ENCODE results near the gene HP1BP3.

HP1BP3 gene

GRCh38 chr1:20703124-20703756, 83.9 kb downstream of the HP1BP3 start:
- H3K4me1 ChIP-seq (ENCODE audit: insufficient read depth, low read length), result peaks cover 5% of the 10 kb centered on the region; the same call in 1 of the 2 replicates
- H3K36me3 ChIP-seq (ENCODE audit: insufficient read depth, low read length), result no peaks in the 10 kb centered on the region
- no peak overlapping the region for H3K9ac ChIP-seq (ENCODE audit: low read depth, low read length)
- H3K9me3 ChIP-seq (ENCODE audit: control insufficient read depth, insufficient read depth, low read length), result no peaks in the 10 kb centered on the region

- H3K4me1 ChIP-seq (ENCODE audit: insufficient read depth, low read length), result peaks cover 13% of the 10 kb centered on the region; the same call in 1 of the 2 replicates
- no peak overlapping the region for H3K9ac ChIP-seq (ENCODE audit: low read depth, low read length)
- no peaks in the 10 kb centered on the region for H3K9me3 ChIP-seq (ENCODE audit: control insufficient read depth, insufficient read depth, low read length)
- no peaks in the 10 kb centered on the region for H3K36me3 ChIP-seq (ENCODE audit: insufficient read depth, low read length)
Observed at GRCh38 chr1:20702416-20702815, 84.7 kb downstream of the HP1BP3 start.

GRCh38 chr1:20701847-20702246, 85.3 kb downstream of the HP1BP3 start:
- peaks cover 15% of the 10 kb centered on the region; the same call in 1 of the 2 replicates for H3K4me1 ChIP-seq (ENCODE audit: insufficient read depth, low read length)
- no peak overlapping the region for H3K9ac ChIP-seq (ENCODE audit: low read depth, low read length)
- no peaks in the 10 kb centered on the region for H3K36me3 ChIP-seq (ENCODE audit: insufficient read depth, low read length)
- no peaks in the 10 kb centered on the region for H3K9me3 ChIP-seq (ENCODE audit: control insufficient read depth, insufficient read depth, low read length)

- H3K9ac ChIP-seq (ENCODE audit: low read depth, low read length), result no peak overlapping the region
- no peaks in the 10 kb centered on the region for H3K9me3 ChIP-seq (ENCODE audit: control insufficient read depth, insufficient read depth, low read length)
- H3K4me1 ChIP-seq (ENCODE audit: insufficient read depth, low read length), result peaks cover 15% of the 10 kb centered on the region; the same call in 1 of the 2 replicates
- no peaks in the 10 kb centered on the region for H3K36me3 ChIP-seq (ENCODE audit: insufficient read depth, low read length)
Observed at GRCh38 chr1:20701446-20701845, 85.7 kb downstream of the HP1BP3 start.

GRCh38 chr1:20700636-20701215, 86.4 kb downstream of the HP1BP3 start:
- Histone ChIP-seq H3K4me1 (ENCODE audit: insufficient read depth, low read length) (peaks cover 15% of the 10 kb centered on the region; the same call in 1 of the 2 replicates), H3K36me3 (ENCODE audit: insufficient read depth, low read length) (no peaks in the 10 kb centered on the region), H3K9me3 (ENCODE audit: control insufficient read depth, insufficient read depth, low read length) (no peaks in the 10 kb centered on the region), H3K9ac (ENCODE audit: low read depth, low read length) (no peak overlapping the region)

- H3K4me1 ChIP-seq (ENCODE audit: insufficient read depth, low read length), result peaks cover 15% of the 10 kb centered on the region; the same call in 1 of the 2 replicates
- H3K36me3 ChIP-seq (ENCODE audit: insufficient read depth, low read length), result no peaks in the 10 kb centered on the region
- H3K9me3 ChIP-seq (ENCODE audit: control insufficient read depth, insufficient read depth, low read length), result no peaks in the 10 kb centered on the region
- no peak overlapping the region for H3K9ac ChIP-seq (ENCODE audit: low read depth, low read length)
Observed at GRCh38 chr1:20699558-20699957, 87.5 kb downstream of the HP1BP3 start.

- peaks cover 15% of the 10 kb centered on the region; the same call in 1 of the 2 replicates for H3K4me1 ChIP-seq (ENCODE audit: insufficient read depth, low read length)
- no peaks in the 10 kb centered on the region for H3K36me3 ChIP-seq (ENCODE audit: insufficient read depth, low read length)
- H3K9ac ChIP-seq (ENCODE audit: low read depth, low read length), result no peak overlapping the region
- H3K9me3 ChIP-seq (ENCODE audit: control insufficient read depth, insufficient read depth, low read length), result no peaks in the 10 kb centered on the region
Observed at GRCh38 chr1:20698195-20698910, 88.8 kb downstream of the HP1BP3 start.

GRCh38 chr1:20697563-20697962, 89.5 kb downstream of the HP1BP3 start:
- Histone ChIP-seq H3K9ac (ENCODE audit: low read depth, low read length) (no peak overlapping the region), H3K4me1 (ENCODE audit: insufficient read depth, low read length) (peaks cover 15% of the 10 kb centered on the region; the same call in 1 of the 2 replicates), H3K9me3 (ENCODE audit: control insufficient read depth, insufficient read depth, low read length) (no peaks in the 10 kb centered on the region), H3K36me3 (ENCODE audit: insufficient read depth, low read length) (no peaks in the 10 kb centered on the region)

GRCh38 chr1:20696397-20697333, 90.4 kb downstream of the HP1BP3 start:
- no peaks in the 10 kb centered on the region for H3K9me3 ChIP-seq (ENCODE audit: control insufficient read depth, insufficient read depth, low read length)
- H3K9ac ChIP-seq (ENCODE audit: low read depth, low read length), result peak overlapping the region; percentile 68
- H3K4me1 ChIP-seq (ENCODE audit: insufficient read depth, low read length), result peaks cover 15% of the 10 kb centered on the region; the same call in 1 of the 2 replicates
- H3K36me3 ChIP-seq (ENCODE audit: insufficient read depth, low read length), result no peaks in the 10 kb centered on the region

- Histone ChIP-seq H3K36me3 (ENCODE audit: insufficient read depth, low read length) (no peaks in the 10 kb centered on the region), H3K4me1 (ENCODE audit: insufficient read depth, low read length) (peaks cover 15% of the 10 kb centered on the region; the same call in 1 of the 2 replicates), H3K9me3 (ENCODE audit: control insufficient read depth, insufficient read depth, low read length) (no peaks in the 10 kb centered on the region), H3K9ac (ENCODE audit: low read depth, low read length) (no peak overlapping the region)
Observed at GRCh38 chr1:20695515-20695914, 91.6 kb downstream of the HP1BP3 start.

- Histone ChIP-seq H3K9ac (ENCODE audit: low read depth, low read length) (no peak overlapping the region), H3K9me3 (ENCODE audit: control insufficient read depth, insufficient read depth, low read length) (no peaks in the 10 kb centered on the region), H3K36me3 (ENCODE audit: insufficient read depth, low read length) (no peaks in the 10 kb centered on the region), H3K4me1 (ENCODE audit: insufficient read depth, low read length) (peaks cover 12% of the 10 kb centered on the region; the same call in 1 of the 2 replicates)
Observed at GRCh38 chr1:20693623-20694022, 93.5 kb downstream of the HP1BP3 start.
